GM21723 (cell line): ENCODE data around the gene ASIC3.
"Not testable (repeated sequence)": the region's sequence is repeated elsewhere in the genome, so short reads cannot be mapped to it uniquely, and the experiment has no call there.

Experiments
- ATAC-seq: cut with Tn5 transposase; IDR thresholded peaks from one replicate; pipeline ENCODE4 v1.9.1; 2021; ENCODE audit warnings: mild to moderate bottlenecking, moderate library complexity; ENCODE audit not compliant: unreplicated experiment

ASIC3 gene

DNA sequence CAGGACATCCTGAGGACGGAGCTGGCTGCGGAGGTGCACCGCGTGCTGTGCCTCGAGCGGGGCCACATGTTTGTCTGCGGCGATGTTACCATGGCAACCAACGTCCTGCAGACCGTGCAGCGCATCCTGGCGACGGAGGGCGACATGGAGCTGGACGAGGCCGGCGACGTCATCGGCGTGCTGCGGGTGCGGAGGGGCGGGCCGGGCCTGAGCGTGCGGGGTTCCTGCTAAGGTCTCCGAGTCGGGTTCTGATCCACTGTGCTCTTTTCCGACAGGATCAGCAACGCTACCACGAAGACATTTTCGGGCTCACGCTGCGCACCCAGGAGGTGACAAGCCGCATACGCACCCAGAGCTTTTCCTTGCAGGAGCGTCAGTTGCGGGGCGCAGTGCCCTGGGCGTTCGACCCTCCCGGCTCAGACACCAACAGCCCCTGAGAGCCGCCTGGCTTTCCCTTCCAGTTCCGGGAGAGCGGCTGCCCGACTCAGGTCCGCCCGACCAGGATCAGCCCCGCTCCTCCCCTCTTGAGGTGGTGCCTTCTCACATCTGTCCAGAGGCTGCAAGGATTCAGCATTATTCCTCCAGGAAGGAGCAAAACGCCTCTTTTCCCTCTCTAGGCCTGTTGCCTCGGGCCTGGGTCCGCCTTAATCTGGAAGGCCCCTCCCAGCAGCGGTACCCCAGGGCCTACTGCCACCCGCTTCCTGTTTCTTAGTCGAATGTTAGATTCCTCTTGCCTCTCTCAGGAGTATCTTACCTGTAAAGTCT lies 34.4 kb upstream of the ASIC3 start:
- peak; percentile 49 for ATAC-seq

DNA sequence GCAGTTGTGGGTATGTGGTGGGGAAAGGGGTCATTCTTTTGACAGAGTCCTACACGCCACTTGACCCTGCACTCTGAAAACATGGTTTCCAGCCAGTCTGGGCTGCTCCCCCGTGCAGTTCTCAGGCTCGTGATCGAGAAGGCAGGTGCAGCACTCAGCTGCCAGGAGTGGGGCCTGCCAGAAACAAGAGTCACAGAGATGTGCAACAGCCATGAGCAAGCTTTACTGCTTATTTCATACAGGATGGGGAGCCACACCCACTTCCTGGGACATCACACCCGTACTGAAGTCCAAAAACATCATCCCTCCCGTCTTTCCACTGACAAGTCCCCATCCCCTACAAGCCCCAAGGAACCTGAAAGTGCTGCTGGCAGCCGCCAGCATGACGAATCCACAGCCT lies 33.4 kb upstream of the ASIC3 start:
- no peak for ATAC-seq

DNA sequence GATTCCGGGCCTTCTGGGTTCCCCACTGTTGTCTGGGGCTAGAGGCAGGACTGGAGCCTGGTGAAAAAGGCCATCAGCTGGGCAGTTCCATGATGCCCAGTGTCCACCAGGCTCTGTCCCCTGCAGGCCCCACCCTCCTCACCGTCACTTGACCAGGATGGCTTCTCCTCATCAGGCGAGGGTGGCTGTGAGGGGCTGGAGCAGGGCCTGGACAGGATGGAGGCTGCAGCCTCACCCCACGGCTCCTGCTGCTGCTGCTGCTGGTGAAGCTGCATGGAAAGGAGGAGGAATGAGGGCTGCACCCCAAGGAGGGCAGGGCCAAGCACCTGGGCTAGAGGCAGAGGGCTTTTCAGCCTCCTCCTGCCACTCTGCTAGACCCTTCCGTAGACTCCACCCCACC lies 32.4 kb upstream of the ASIC3 start:
- ATAC-seq, result no peak

DNA sequence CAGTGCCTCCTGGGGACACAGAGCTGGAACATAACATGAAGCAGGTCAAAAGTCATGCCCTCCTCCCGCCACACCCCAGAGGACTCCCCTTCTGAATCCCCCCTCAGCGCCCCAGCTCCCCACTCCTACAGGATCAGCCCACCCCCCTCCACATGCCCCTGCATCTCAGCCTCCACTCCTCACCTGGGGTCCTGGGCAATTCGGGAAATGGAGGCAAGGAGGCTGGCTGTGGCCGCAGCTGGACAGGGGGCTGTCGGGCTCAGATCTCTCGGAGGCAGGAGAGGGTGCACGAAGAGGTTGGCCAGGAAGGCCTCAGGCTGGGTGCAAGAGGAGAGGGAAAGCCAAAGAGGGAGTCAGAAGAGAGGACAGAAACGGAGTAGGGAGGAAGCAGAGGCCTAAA lies 31.8 kb upstream of the ASIC3 start:
- ATAC-seq, result no peak

DNA sequence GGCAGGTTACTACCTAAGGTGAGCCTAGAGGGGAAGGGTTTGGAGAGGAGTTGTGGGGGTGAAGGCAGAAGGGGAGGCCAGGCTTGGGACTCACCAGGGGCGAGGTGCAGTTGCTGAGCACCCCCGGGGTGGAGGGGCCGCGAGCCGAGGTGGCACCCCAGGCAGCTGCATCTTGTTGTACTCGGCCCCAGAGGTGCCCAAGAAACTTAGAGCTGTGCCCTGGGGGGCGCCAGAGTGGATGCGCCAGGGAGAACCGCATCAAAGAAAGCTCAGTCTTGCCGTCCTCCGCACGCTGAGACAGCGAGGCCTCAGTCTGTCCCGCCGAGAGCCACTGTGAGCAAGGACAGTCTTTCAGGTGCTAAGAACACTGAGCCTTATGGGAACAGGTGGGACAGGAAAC lies 31.4 kb upstream of the ASIC3 start:
- ATAC-seq, result no peak

DNA sequence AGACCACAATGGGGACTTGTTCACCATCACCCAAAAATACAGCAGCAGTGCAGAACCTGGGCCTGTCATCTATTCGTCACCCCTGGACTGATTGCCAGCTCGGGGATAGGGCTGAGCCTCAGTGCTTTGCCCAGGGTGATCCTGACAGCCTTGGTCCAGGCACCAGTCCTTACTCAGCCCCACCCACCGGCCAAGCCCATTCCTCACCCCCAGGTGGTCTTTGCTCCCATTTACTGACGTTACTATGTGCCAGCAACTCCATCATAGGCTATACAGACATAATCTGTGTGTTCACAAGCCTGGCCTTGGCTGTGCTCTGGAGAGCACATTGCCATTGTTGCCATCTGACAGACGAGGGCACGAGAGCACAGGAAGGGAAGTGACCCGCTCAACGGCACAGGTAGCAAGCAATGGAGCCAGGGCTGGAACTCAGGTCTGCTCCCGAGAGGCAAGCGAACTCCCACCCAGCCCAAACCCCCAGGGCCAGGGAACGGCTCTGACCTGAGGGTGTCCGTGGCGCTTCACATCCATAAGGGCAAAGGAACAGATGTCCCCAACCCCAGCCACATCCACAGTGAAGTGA lies 30.9 kb upstream of the ASIC3 start:
- no peak for ATAC-seq

DNA sequence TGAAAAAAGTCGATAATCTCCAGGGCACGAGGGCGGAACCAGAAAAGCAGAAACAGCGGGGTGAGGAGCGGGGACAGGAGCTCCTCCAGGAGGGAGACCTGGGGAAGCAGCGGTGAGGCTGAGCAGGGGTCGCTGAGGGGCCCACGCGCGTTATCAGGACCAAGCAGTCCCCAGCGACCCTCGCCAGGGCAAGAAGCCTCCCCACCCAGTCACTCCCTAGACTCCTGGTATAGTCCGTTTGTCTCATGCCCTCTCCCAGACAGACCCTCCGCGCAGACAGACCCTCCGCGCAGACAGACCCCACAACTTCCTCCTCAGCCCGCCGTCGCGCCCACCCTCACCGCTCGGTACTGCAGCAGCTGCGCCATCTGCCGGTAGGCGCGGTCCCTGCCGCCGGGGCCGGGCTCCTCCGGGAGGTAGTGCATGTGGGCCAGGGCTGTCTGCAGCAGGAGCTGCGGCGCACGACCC lies 30.3 kb upstream of the ASIC3 start:
- peak; percentile 71 for ATAC-seq

DNA sequence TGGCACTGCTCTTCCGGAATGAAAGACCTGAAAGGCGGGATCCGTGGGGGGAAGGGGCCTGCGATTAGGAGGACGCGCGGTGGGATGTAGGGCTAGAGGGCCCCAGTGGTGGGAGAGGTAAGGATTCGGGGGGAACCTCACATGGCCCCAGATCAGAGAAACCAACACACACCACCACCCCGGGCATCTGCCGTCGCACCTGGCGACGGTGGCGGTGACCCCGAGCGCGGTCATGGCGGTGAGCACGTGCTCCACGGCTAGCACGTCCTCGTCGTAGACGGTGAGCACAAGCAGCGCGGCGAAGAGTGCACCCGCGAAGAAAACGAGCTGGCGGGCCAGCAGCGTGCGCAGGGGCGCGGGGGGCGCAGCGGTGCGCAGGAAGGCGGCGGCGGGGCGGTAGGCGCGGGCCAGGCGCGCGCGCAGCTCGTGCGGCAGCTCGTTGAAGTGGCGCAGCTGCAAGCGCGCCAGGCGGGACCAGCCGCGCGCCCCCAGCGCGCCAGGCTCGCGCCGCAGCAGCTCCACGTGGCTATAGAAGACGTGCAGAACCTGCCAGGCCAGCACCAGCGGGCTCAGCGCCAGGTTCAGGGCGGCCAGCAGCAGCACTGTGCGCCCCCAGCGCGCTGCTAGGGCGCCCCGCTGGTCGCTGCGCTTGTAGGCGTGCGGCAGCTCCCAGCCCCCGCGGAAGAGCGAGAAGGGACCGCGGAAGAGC lies 29.8 kb upstream of the ASIC3 start:
- no peak for ATAC-seq

DNA sequence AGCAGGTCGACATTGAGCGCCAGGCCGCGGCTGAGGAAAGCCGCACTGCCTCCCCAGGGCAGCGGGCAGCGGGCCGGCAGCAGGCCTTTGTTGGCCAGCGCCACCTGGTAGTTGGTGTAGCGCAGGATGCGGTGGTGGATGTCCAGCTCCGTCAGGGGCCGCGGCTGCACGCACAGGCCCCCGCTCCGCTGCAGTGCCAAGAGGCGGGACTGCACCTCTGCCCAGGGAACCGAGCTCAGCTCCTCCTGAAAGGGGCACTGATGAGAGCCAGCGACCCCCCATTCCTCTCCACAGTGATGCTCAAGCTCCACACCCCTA lies 29.2 kb upstream of the ASIC3 start:
- no peak for ATAC-seq

DNA sequence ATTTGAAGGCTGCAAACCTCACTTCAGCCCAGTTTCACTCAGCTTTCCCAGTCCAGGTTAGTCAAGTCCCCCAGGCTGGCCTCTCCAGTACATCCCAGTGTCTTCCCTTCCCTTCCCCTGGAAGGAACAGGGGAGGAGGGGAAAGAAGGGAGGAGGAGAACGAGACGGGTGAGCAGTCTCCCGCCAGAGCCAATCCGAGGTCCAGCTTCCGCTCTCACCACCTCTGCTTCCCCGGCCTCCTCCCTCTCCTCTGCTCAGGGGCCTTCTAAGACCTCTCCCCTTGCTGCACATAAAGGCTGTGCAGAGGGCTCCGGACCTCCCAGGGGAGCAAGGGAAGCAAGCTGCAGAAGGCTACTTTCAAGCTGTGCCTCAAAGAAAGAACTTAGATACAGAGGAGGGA lies 28.1 kb upstream of the ASIC3 start:
- no peak for ATAC-seq

DNA sequence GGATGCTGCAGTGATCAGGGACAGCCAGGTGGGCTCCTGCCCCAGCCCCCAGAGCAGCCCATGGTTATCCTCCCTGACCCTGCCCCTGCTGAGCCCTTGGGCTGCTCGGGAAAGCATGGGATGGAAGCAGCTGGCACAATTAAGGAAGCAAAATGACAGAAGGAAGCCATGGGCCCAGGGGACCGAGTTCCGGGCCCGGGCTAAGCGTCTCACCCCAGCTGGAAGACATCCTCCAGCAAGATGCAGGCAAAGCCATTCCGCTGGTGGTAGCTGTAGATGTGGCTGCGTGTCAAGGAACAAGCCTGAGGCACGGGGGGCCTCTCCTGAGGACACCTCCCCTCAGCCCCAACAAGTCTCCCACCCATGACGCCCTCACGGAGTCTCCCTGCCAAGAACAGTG lies 25.1 kb upstream of the ASIC3 start:
- no peak for ATAC-seq

DNA sequence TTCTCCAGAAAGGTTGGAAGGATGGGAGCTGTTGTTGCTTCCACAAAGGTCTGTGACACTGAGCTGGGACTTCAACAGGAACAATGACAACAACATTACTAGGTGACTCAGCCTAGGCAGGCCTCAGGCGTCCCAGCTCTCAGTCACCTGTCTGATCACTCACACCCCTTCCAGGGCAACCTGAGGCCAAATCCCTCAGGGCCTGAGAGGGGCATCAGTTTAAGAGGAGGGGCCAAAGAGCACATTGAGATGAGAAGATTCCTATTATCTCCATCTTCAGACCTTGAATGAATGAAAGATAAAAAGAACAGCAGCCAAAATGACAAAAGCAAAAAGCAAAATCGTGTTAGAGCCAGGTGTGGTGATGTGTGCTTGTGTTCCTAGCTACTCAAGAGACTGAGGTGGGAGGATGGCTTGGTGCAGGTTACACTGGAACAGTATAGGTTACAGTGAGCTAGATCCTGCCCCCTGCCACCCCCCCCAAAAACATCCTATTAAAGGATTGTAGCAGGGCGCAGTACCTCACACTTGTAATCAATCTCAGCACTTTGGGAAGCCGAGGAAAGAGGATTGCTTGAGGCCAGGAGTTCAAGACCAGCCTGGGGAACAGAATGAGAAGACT lies 23.8 kb upstream of the ASIC3 start, which contains the start of gene ATG9B:
ATG9B (minus strand) TSS at position 60 of the 622 bp plus-strand sequence. CDS start 71 bp downstream, outside the sequence.
- no peak for ATAC-seq

DNA sequence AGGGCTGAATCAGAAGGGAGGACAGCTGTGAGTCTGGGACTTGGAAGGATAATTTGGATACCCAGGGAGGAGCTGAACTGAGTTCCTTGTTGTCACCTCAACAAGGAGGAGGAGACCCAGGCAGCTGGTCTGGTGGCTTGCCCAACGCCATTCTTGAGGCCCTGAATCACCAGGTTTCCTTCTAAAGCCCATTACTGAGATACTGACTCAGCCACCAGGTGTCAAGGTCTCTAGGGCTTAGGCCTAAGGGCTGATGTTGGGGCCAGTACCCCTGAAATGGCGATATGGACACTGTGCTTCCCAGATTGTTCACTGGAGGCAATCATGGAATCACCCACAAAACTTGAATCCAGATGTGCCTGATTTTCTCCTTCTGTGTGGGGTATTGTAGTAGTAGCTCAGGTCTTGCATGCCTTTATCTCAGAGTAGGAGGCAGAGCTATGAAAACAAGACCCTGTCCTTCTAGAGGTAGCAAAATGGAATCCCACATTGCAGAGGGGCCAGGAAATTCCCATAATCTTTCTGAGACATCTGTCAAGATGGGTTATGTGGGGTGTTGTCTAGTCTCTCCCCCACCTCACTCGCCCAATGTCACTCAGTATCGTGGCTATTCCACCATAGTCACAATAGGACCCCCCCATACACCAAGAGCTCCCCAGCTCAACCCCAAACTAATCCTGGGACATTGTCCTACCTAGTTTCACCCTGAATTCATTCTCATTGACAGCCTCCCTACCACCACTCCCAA lies 22.2 kb upstream of the ASIC3 start:
- ATAC-seq, result no peak

DNA sequence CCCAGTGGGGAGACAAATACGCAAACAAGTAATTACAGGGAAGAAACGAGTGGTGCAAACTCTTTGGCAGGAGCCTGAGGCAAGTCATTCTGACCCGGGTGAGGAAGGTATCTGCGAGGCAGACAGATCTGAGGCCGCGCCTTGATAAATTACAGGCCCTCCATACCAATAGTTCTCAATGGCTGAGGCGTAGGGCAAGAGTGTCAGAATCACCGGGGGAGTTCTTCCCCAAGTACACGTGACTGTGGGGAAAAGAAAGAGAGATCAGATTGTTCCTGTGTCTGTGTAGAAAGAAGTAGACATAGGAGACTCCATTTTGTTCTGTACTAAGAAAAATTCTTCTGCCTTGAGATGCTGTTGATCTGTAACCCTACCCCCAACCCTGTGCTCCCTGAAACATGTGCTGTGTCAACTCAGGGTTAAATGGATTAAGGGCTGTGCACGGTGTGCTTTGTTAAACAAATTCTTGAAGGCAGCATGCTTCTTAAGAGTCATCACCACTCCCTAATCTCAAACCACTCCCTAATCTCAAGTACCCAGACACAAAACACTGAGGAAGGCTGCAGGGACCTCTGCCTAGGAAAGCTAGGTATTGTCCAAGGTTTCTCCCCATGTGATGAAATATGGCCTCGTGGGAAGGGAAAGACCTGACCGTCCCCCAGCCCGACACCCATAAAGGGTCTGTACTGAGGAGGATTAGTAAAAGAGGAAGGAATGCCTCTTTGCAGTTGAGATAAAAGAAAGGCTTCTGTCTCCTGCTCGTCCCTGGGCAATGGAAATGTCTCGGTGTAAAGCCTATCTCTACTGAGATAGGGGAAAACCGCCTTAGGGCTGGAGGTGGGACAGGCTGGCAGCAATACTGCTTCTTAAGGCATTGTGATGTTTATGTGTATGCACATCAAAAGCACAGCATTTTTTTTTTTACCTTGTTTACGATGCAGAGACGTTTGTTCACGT lies 21.3 kb upstream of the ASIC3 start:
- not testable (repeated sequence) for ATAC-seq

DNA sequence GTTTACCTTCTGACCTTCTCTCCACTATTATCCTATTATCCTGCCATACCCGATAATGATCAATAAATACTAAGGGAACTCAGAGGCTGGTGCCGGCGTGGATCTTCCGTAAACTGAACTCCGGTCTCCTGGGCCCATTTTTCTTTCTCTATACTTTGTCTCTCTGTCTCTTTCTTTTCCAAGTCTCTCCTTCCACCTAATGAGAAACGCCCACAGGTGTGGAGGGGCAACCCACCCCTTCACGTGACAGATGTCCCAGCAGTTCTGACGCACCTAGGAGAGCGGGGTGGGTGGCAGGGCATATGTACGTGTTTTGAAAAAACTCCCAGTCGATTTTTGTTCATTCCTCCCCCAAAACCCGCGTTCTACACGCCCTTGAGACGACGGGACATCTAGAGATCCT lies 20.6 kb upstream of the ASIC3 start:
- ATAC-seq, result peak; percentile 6

DNA sequence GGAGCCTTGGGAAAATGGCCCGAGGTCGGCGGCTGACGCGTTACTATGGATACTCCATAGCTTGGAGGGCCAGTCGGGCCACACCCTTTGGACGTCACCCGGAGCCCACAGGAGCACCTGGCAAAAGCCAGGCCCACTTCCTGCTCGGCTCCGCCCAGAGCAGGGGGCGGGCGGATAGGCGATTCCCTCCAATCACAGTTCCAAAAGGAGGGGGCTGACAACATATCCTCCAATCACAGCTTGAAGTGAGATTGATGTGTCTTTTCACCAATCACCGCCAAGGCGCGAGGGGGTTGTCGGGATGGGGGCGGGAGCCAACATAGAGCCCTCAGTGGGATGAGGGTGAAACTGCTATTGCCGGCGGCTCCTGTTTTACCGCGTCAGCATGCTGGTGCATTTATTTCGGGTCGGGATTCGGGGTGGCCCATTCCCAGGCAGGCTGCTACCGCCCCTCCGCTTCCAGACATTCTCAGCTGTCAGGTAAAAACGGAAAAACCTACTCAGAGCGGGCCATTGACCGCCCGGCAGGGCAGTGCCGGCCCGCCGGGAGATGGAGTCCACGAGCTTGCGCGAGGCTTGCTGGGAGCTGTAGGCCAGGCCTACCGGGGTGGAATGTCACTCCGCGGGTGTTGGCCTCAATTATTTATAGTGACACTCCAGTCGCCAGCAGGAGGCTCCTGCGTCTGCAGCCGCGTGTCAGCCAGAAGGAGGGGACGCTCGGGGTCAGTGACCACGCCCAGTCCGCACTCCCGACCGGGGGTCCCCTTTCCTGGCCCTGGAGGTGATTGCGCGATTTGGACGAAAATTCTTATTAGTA lies 20.0 kb upstream of the ASIC3 start, which contains the start of gene ABCB8:
ABCB8 (plus strand) TSS at position 320 of the 817 bp plus-strand sequence; CDS start at position 386, 66 bp downstream.
- ATAC-seq, result peak; percentile 96

DNA sequence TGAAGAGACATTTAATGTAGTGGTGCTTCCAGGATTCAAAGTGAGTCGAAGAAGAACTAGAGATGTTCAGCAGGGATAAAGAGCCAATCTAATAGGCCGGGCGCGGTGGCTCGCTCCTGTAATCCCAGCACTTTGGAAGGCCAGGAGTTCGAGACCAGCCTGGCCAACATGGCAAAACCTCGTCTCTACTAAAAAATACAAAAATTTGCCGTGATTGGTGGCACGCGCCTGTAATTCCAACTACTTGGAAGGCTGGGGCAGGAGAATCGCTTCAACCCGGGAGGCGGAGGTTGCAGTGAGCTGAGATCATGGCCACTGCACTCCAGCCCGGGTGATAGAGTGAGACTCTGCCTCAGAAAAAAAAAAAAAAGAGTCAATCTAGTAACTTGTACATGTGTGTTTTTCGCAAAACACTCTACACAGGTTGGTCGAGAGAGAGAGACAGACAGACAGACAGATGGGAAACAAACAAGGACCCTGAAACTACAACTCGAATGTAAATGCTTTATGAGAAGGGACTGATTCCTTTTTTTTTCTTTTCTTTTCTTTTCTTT lies 19.3 kb upstream of the ASIC3 start:
- no peak for ATAC-seq

DNA sequence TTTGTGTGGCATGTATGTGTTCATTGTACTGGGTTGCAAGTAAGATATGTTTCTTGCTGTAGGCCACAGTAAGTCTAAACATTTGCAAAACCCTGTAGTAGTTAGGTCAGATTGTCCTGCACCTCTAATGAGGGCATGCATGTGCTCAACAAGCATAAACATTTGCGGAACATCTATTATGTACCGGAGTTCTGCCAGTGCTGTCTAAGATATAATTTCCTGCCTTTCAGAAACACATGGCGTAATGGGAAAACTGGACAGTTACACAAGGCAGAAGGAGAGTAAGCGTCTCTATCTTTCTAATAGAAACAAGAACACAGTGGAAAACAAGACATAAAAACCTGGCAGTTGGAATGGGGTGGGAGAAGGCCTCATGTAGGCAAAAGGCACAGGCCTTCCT lies 17.3 kb upstream of the ASIC3 start:
- ATAC-seq, result no peak
